HEK293 (cell line): ENCODE results near the gene ZBTB18.

Experiments
- ZNF146 ChIP-seq: fragments of 450-650 bp; formaldehyde crosslinking; IDR thresholded peaks from 2 replicates; pipeline ENCODE4 v1.5.1; 2016; ENCODE audit warnings: missing biosample characterization, missing genetic modification characterization
- ZNF585B ChIP-seq: fragments of 450-650 bp; formaldehyde crosslinking; IDR thresholded peaks from 2 replicates; pipeline ENCODE4 v1.5.1; 2016; ENCODE audit warnings: missing biosample characterization, missing genetic modification characterization
- TF ChIP-seq, protein P1 (sequence below): fragments of 450-650 bp; formaldehyde crosslinking; IDR thresholded peaks from 2 replicates; pipeline ENCODE4 v1.5.1; 2016; ENCODE audit warnings: missing biosample characterization, missing genetic modification characterization
- TF ChIP-seq, protein P2 (sequence below): fragments of 450-650 bp; formaldehyde crosslinking; optimal IDR thresholded peaks from 2 replicates; pipeline ENCODE3; 2016; ENCODE audit warnings: missing biosample characterization, mild to moderate bottlenecking, missing genetic modification characterization

DNA sequence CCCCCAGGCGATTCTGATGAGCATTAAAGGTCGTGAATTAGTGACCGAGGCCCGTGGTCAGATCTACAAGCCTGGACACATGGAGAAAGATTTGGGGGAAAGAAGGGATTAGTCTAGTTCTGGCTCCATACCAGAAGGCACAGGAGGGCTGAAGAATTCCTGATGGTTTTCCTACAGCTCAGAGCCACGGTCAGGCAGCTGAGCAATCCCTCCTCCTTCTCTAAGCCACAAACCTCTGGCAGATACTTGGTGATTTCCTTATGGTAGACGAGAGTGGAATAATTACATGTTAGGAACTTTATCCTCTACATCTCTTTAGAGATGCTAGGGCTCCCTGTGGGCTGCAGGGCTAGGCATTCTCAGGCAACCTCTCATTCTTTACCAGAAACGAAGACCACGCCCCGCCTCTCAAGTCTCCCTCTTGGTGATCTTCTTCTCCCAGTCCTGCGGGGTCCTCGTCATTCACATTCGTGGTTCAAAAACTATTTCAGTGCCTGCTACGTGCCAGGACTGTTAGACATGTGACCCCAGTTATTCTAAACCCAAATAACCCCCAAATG, 20.5 kb upstream of the ZBTB18 start:
- no peak for TF ChIP-seq ZNF146 (tag by site-specific recombination)
- TF ChIP-seq, protein P1, sequence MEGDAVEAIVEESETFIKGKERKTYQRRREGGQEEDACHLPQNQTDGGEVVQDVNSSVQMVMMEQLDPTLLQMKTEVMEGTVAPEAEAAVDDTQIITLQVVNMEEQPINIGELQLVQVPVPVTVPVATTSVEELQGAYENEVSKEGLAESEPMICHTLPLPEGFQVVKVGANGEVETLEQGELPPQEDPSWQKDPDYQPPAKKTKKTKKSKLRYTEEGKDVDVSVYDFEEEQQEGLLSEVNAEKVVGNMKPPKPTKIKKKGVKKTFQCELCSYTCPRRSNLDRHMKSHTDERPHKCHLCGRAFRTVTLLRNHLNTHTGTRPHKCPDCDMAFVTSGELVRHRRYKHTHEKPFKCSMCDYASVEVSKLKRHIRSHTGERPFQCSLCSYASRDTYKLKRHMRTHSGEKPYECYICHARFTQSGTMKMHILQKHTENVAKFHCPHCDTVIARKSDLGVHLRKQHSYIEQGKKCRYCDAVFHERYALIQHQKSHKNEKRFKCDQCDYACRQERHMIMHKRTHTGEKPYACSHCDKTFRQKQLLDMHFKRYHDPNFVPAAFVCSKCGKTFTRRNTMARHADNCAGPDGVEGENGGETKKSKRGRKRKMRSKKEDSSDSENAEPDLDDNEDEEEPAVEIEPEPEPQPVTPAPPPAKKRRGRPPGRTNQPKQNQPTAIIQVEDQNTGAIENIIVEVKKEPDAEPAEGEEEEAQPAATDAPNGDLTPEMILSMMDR (tag by site-specific recombination), result no peak
- no peak for TF ChIP-seq ZNF585B (tag by site-specific recombination)
- TF ChIP-seq, protein P2, sequence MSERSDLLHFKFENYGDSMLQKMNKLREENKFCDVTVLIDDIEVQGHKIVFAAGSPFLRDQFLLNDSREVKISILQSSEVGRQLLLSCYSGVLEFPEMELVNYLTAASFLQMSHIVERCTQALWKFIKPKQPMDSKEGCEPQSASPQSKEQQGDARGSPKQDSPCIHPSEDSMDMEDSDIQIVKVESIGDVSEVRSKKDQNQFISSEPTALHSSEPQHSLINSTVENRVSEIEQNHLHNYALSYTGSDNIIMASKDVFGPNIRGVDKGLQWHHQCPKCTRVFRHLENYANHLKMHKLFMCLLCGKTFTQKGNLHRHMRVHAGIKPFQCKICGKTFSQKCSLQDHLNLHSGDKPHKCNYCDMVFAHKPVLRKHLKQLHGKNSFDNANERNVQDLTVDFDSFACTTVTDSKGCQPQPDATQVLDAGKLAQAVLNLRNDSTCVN (tag by site-specific recombination), result no peak
